Esophagus muscularis mucosa (tissue), 4 donors: ENCODE measurements around the gene SLC25A33.

Experiments used
- CTCF ChIP-seq, 3 experiments: fragments of 200-600 bp in 2 of 3; fragments of 450-650 bp in 1 of 3; sonication (generic) in 2 of 3; IDR thresholded peaks; one replicate each; pipeline ENCODE4 v1.5.1; 2017 to 2019; ENCODE audit warnings: antibody characterized with exemption in 3 of 3, mild to moderate bottlenecking in 2 of 3, moderate library complexity in 1 of 3
- EP300 ChIP-seq: sonication (generic); formaldehyde crosslinking; IDR thresholded peaks from one replicate; pipeline ENCODE4 v1.6.1; 2017; ENCODE audit warnings: antibody characterized with exemption
- POLR2A ChIP-seq: fragments of 450-650 bp; IDR thresholded peaks from one replicate; pipeline ENCODE4 v1.6.1; 2017; ENCODE audit warnings: antibody characterized with exemption, moderate library complexity, mild to moderate bottlenecking, low read depth
- POLR2AphosphoS5 ChIP-seq, 2 donors: sonication (generic); formaldehyde crosslinking; IDR thresholded peaks; one replicate each; pipeline ENCODE4 v1.6.1; 2017; ENCODE audit warnings: antibody characterized with exemption in 2 of 2

DNA sequence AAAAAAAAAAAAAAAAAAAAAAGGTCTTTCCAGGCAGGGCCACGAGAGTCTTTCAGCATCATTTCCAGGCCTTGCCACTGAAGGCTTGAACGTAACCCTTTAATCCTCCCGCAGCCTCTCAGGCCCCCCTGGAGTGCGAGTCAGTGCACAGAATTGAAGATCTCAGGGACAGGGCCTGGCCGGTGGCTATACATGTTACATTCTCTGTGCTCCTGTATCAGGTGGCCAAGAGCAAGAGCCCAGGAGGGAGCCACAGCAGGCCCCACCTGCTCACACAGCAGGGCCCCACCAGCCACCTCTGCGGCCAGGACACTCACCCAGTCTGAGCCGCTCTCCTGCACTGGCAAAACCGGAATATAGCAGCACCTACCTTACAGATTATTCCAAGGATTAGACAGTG, 34.1 kb upstream of the SLC25A33 start:
- TF ChIP-seq CTCF (IDR thresholded peaks at IDR 0.05), result no peak
- no peak for TF ChIP-seq POLR2A
- no peak for TF ChIP-seq POLR2AphosphoS5 (IDR thresholded peaks at IDR 0.05)
- no peak for TF ChIP-seq EP300
